ENCODE data around the gene GLIPR2. TPM values are rescaled to one million over a fixed set of nuclear protein-coding genes. Genes with fewer than 3 reads are reported as not detected.
A peak's percentile ranks its signal among the peaks of the same experiment; 100 is the strongest.

GLIPR2 gene
- total and polyA plus RNA-seq, 2 donors (not counting 3 experiments of a cell fraction or from before 2014, with no cell fraction given): 22.0 to 42.4 TPM

- no peaks in the 10 kb centered on the region for H3K27me3 ChIP-seq (ENCODE audit: control insufficient read depth in 2 of 2, insufficient read depth in 2 of 2, low read length in 2 of 2)
- no peaks in the 10 kb centered on the region for H3K9me3 ChIP-seq (replicated peaks; ENCODE audit: control insufficient read depth, insufficient read depth, low read length)
- no peak within 1 kb of the TSS for H3K4me2 ChIP-seq (ENCODE audit: insufficient read depth, low read length)
- peaks cover 2% of the 10 kb centered on the region for H3K4me1 ChIP-seq (ENCODE audit: control insufficient read depth, extremely low read depth, insufficient read depth, low read length)
- no peaks in the 10 kb centered on the region for H4K20me1 ChIP-seq (replicated peaks; ENCODE audit: control insufficient read depth, extremely low read depth, insufficient read depth, low read length)
- intact Hi-C loops (cut with micrococcal nuclease) (no loop called here), dilution Hi-C loops (cut with MboI; ENCODE audit: extremely low pct_ligation_motif_present, low sequenced_read_pairs) (no loop called here)
- DNase-seq (ENCODE audit: low read depth, low spot score): no peak
- CTCF ChIA-PET: interaction anchor here (0.7 to 8.4 kb wide), 7 partner anchors 20 to 266 kb away, joined by 3 to 189 read pairs (median 5); partner anchors contain the start of gene OR2S2
- BruUV-seq (replicated peaks): no TSS peak
- H3K36me3 ChIP-seq (ENCODE audit: control insufficient read depth in 2 of 2, extremely low read depth in 1 of 2, insufficient read depth in 2 of 2, low read length in 2 of 2): no peaks in the 10 kb centered on the region
- no peaks in the 10 kb centered on the region for H3K9me1 ChIP-seq (replicated peaks; ENCODE audit: control insufficient read depth, extremely low read depth, insufficient read depth, low read length)
- H3K79me2 ChIP-seq (ENCODE audit: control insufficient read depth, insufficient read depth, low read length): no peaks in the 10 kb centered on the region
- TF ChIP-seq, protein P1, sequence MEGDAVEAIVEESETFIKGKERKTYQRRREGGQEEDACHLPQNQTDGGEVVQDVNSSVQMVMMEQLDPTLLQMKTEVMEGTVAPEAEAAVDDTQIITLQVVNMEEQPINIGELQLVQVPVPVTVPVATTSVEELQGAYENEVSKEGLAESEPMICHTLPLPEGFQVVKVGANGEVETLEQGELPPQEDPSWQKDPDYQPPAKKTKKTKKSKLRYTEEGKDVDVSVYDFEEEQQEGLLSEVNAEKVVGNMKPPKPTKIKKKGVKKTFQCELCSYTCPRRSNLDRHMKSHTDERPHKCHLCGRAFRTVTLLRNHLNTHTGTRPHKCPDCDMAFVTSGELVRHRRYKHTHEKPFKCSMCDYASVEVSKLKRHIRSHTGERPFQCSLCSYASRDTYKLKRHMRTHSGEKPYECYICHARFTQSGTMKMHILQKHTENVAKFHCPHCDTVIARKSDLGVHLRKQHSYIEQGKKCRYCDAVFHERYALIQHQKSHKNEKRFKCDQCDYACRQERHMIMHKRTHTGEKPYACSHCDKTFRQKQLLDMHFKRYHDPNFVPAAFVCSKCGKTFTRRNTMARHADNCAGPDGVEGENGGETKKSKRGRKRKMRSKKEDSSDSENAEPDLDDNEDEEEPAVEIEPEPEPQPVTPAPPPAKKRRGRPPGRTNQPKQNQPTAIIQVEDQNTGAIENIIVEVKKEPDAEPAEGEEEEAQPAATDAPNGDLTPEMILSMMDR (IDR thresholded peaks at IDR 0.05; ENCODE audit: extremely low read depth in 1 of 2, insufficient read depth in 1 of 2, low read depth in 1 of 2, low read length in 2 of 2): no peak
- TF ChIP-seq JUN (IDR thresholded peaks at IDR 0.05; ENCODE audit: borderline replicate concordance, insufficient read depth, insufficient read length, low read depth): peak; percentile 19
- FAIRE-seq: no peak
- POLR2A ChIA-PET: no interaction called here
- H3K4me3 ChIP-seq (replicated peaks in 1 of 3; ENCODE audit: insufficient read depth in 1 of 3, low read depth in 1 of 3, low read length in 3 of 3): no peak within 1 kb of the TSS
- no peak within 1 kb of the TSS for H2AFZ ChIP-seq (ENCODE audit: low read depth, low read length)
- H3K27ac ChIP-seq (ENCODE audit: insufficient read depth, low read depth, low read length): no peak within 1 kb of the TSS
- no peak within 1 kb of the TSS for H3K9ac ChIP-seq (replicated peaks; ENCODE audit: extremely low read depth, insufficient read depth, low read length)
Observed at GRCh38 chr9:36169166-36169565, 32.6 kb downstream of the GLIPR2 start, which contains the start of gene CCIN. CCIN (plus strand) TSS chr9:36169388; CDS start chr9:36169503, 115 bp downstream.

DNA sequence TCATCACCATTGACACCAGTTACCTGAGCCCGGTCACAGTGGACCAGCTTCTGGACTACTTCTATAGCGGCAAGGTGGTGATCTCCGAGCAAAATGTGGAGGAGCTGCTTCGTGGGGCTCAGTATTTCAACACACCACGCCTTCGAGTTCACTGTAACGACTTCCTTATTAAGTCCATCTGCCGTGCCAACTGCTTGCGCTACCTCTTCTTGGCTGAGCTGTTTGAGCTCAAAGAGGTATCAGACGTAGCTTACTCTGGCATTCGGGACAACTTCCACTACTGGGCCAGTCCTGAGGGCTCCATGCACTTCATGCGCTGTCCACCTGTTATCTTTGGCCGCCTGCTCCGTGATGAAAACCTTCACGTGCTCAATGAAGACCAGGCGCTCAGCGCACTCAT is 33.2 kb downstream of the GLIPR2 start:
- Histone ChIP-seq H3K4me3 (replicated peaks in 1 of 3; ENCODE audit: insufficient read depth in 1 of 3, low read depth in 1 of 3, low read length in 3 of 3) (no peak overlapping the region), H3K4me1 (ENCODE audit: control insufficient read depth, extremely low read depth, insufficient read depth, low read length) (peaks cover 2% of the 10 kb centered on the region), H3K9ac (replicated peaks; ENCODE audit: extremely low read depth, insufficient read depth, low read length) (no peak overlapping the region), H3K36me3 (ENCODE audit: control insufficient read depth in 2 of 2, extremely low read depth in 1 of 2, insufficient read depth in 2 of 2, low read length in 2 of 2) (no peaks in the 10 kb centered on the region), H3K9me1 (replicated peaks; ENCODE audit: control insufficient read depth, extremely low read depth, insufficient read depth, low read length) (no peaks in the 10 kb centered on the region), H4K20me1 (replicated peaks; ENCODE audit: control insufficient read depth, extremely low read depth, insufficient read depth, low read length) (no peaks in the 10 kb centered on the region), H3K4me2 (ENCODE audit: insufficient read depth, low read length) (no peak overlapping the region), H3K27me3 (ENCODE audit: control insufficient read depth in 2 of 2, insufficient read depth in 2 of 2, low read length in 2 of 2) (no peaks in the 10 kb centered on the region), H2AFZ (ENCODE audit: low read depth, low read length) (no peak overlapping the region), H3K79me2 (ENCODE audit: control insufficient read depth, insufficient read depth, low read length) (no peaks in the 10 kb centered on the region), H3K9me3 (replicated peaks; ENCODE audit: control insufficient read depth, insufficient read depth, low read length) (no peaks in the 10 kb centered on the region), H3K27ac (ENCODE audit: insufficient read depth, low read depth, low read length) (no peak overlapping the region)
- TF ChIP-seq JUN (IDR thresholded peaks at IDR 0.05; ENCODE audit: borderline replicate concordance, insufficient read depth, insufficient read length, low read depth) (no peak), EZH2 (IDR thresholded peaks at IDR 0.05; ENCODE audit: borderline replicate concordance, low read depth, low read length, severe bottlenecking) (no peak)
- POLR2A ChIA-PET: no interaction called here
- no TSS peak for BruUV-seq (replicated peaks)
- FAIRE-seq (no peak), DNase-seq (ENCODE audit: low read depth, low spot score) (no peak)
- intact Hi-C loops (cut with micrococcal nuclease) (no loop called here), dilution Hi-C loops (cut with MboI; ENCODE audit: extremely low pct_ligation_motif_present, low sequenced_read_pairs) (no loop called here)
- CTCF ChIA-PET: interaction anchor here (0.8 to 8.4 kb wide), 6 partner anchors 20 to 267 kb away, joined by 3 to 189 read pairs (median 20); partner anchors contain the start of gene OR2S2
